NCI-H2029 (cell line): ENCODE results near the gene OR2A12.
"Not testable (repeated sequence)": the region's sequence is repeated elsewhere in the genome, so short reads cannot be mapped to it uniquely, and the experiment has no call there.

Experiments
- DNase-seq: peaks from one replicate; lab custom pipeline; 2025; lab: John Stamatoyannopoulos, UW

OR2A12 gene, protein sequence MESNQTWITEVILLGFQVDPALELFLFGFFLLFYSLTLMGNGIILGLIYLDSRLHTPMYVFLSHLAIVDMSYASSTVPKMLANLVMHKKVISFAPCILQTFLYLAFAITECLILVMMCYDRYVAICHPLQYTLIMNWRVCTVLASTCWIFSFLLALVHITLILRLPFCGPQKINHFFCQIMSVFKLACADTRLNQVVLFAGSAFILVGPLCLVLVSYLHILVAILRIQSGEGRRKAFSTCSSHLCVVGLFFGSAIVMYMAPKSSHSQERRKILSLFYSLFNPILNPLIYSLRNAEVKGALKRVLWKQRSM

DNA sequence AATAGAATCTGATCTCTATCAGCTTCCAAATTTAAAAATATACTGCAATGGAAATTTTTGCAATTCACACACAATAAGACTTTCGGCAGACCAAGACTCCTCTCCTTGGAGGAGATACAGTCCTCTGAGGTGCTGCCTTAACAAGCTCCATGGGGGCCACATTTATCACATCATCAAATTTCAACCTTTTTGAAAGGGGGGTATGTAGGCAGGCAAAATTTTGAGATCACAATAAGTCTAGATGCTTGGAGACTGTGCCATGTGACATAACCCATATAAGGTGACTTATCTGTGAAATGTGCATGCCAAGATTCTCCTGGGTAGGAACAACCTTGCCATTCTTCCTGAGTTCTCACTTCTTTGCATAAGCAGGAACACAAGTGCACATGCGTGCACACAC is at the start of gene OR2A12:
TSS of gene OR2A12 (plus strand) at position 301 of the 400 bp plus-strand sequence. CDS start 8,830 bp downstream, outside the sequence.
- no peak for DNase-seq

DNA sequence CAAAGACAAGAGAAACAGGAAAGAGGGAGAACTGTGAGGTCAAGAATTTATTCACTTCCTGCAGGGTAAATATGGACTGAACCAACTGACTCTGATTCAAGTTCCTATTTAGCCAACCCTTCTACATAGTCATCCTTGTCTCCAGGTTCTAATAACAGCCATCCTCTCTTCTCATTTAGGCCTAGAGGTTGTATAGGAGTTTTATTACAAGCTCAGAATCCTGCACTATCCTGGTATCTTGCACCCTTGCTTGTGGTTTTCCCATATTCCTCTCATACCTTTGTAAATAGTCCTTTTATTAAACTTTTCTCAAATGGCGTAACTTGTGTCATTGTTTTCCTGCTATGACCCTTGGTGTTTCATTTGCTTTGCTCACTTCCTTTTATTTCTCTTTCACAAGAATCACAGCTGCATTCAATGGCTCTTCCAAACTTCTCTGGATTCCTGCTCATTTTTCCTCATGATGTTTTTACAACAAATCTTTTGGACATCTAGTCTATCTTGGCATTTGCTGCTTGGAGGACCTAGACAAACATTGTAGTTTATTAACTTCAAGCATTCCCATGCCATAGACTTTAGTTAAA is 49.7 kb upstream of the OR2A12 start:
- DNase-seq, result no peak

DNA sequence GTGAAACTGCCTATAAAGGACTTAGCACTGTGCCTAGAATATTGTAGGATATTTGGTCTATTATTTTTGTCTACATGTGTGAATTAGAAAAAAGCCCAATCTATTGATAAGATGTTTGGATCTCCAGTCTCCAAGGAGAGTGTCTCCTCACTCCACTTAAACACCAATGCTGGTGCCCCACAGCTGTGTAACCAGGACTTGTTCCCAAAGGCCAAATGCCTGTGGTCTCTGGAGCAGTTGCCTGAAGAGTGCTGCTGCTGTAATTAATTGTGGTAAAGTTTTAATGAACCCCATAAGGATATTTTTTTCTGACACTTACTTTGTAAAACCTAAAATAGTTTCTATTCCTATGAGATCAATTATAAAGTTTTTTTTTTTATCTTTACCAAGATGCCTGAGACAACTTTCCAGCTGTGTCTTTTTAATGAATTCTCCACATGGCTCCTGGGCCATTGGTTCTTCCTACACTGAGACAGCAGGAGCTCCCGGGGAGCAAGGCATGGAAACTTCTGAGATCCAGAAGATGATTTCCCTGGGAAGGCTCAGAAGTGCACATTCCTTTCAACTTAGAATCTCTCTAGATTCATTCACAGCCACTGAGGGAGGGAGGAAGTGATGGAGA is 48.6 kb upstream of the OR2A12 start:
- DNase-seq, result no peak

DNA sequence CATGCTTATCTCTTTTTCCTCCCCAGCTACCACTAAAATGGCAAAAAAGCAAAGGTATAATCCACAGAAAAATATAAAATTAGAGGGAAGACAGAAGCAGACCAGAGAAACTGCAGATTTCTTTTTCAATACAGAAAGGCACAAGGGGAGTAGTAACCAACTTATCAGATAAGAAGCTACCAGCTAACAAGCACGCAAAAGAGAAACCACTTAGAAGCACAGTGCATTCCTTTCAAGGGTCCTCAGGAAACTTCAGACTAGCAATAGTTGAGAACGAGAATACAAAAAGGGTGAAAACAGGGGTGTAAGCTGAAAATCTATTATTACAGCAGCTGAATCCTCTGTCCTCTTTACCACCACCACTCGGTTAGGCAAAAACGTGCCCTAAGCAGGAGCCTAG is 47.2 kb upstream of the OR2A12 start:
- no peak for DNase-seq

DNA sequence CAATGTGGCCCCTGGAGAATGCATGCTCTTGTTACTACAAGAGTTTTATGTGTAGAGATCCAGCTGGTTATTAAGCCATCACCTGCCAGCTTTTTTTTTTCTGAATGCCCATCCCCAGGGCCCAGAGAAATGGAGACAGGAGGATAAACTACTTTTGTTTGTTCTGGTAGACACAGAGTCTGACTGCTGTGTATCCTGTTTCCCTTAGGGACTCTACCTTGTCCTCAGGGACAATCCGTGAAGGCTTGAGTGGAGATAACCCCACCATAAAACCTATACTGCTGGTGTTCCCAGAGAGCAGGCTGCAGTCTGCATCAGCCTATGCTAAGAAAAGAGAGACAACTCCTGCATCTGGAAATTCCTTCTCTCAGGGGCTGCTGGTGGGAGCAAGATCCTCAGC is 37.4 kb upstream of the OR2A12 start, which contains the start of gene OR2A5:
TSS of gene OR2A5 (plus strand) at position 301 of the 400 bp plus-strand sequence. CDS start 1,454 bp downstream, outside the sequence.
- DNase-seq, result no peak

DNA sequence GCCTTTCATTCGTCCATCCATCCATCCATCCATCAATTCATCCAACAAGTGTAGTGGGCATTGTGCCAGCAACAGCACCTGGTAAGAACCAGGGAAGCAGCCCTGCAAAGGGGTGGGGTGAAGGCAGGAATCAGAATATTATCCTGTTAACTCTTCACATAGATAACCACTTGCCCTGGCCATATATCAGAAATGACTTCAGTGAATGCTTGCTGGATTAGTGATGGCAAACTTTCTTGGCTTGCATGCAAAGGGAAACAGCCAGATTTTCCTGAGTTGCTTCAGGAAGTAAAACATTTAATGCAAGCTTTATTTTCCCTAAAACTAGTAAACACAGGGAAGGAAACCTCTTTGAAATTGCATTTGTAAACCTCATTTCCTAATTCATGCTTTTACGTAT is 36.6 kb upstream of the OR2A12 start:
- DNase-seq, result no peak

DNA sequence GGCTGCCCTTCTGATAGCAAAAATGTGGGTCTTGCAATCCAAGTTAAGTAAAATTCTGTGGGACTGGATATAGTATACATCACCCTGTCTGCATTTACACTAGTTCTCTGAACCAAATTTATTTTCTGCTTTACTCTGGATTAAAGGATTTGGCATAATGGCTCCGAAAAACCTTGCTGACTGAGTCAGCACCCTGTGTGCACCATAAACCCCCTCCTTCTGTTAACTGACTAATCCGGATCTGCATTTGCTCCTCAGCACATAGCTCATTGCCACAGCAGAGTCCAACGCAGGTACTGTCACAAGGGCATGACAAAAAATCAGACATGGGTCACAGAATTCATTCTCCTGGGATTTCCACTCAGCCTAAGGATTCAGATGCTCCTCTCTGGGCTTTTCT is 36.0 kb upstream of the OR2A12 start:
- DNase-seq, result no peak

DNA sequence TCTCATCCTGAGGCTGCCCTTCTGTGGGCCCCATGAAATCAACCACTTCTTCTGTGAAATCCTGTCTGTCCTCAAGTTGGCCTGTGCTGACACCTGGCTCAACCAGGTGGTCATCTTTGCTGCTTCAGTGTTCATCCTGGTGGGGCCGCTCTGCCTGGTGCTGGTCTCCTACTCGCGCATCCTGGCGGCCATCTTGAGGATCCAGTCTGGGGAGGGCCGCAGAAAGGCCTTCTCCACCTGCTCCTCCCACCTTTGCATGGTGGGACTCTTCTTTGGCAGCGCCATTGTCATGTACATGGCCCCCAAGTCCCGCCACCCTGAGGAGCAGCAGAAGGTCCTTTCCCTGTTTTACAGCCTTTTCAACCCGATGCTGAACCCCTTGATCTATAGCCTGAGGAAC is 35.2 kb upstream of the OR2A12 start:
- not testable (repeated sequence) for DNase-seq

DNA sequence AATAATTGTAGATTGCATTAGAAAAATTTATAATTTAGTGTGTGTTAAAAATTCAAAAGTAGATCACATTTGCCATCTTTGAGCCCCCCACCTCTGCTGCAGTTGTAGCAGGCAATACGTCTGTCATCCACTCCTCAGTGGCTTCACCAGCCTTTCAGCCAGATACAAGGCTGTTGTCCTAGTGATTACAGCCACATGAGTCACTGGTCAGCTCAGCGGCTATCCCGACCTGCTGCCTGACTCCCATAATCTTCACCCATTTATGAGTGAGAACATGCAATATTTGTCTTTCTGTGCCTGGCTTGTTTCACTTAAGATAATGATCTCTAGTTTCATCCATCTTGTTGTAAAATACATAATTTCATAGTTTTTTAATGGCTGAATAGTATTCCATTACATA is 28.1 kb upstream of the OR2A12 start:
- DNase-seq, result no peak

DNA sequence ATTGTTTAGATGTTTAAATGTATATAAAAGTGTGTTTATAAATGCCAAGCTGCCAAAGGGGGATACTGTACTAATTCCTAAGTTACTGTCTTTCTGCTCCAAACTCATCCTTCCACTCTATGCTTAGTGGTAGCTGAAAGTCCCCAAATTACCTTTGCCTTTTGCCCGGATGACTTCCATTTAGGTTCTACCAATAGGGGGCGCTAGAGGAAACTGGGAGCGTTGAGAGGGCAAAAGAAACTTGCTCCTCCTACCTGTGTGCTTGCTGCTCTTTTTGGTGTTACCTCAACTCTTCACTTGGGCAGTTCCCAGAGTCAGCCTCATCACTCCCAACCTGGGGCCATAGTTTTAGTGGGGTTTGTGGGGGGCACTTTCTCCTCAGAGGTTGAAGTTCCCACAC is 22.4 kb upstream of the OR2A12 start:
- no peak for DNase-seq

DNA sequence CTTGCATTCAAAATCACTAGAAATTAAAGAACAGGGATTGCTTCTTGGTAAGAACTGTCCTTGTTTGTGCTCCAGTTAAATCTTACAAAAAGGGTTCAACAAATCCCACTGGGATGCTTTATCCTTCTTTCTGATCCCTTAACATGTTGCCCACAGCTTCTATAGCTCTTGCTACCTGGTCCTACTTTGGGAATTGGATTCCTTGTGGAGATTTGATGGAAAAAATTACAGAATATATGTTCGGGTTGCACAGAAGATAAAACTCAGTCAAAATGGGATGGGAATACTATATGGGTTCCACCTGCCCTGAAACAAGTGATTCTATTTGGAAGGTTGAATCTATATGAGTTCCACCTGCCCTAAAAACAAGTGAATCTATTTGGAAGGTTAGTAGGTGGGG is 16.6 kb upstream of the OR2A12 start, which contains the start of gene OR2A25:
TSS of gene OR2A25 (plus strand) at position 301 of the 400 bp plus-strand sequence. CDS start 4,409 bp downstream, outside the sequence.
- no peak for DNase-seq

DNA sequence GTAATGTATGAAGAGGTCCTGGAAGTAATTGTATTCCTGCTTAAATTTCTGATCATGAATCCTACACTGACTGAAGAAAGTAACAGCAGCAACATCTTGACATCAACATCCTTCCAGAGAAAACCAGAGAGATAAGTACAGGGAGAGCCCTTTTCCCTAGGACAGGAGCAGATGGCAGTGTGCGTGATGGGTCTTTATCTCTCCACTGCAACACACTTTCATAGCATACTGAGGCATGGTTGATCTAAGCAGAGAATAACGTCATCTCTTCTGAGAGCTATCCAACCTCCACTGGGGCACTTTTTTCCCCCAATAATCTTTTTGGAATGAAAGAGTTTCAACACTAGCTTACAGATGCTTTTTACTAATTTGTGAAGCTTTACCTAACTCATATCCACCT is 16.1 kb upstream of the OR2A12 start:
- DNase-seq, result no peak

DNA sequence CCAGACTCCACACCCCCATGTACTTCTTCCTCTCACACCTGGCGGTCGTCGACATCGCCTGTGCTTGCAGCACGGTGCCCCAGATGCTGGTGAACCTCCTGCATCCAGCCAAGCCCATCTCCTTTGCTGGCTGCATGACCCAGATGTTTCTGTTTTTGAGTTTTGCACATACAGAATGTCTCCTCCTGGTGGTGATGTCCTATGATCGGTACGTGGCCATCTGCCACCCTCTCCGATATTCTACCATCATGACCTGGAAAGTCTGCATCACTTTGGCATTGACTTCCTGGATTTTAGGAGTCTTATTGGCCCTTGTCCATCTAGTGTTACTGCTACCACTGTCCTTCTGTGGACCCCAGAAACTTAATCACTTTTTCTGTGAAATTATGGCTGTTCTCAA is 11.7 kb upstream of the OR2A12 start:
- DNase-seq, result no peak

DNA sequence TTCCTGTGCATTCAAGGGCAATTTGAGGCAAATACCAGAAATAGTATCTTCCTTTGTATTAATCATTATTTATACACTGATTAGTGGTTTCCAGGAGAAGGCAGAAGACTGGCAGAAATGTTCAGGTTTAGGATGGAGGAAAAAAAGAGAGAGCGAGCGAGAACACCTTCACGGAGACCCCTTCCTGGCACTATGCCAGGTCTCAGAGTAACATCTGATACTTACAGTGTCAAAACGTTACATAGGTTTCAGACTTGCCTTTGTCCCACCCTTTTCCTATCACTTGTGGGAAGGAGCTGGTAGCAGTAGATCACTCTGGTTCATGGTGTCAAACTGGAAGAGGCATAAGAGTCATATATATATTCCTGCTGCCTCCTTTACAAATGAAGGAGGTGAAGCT is 652 bp downstream of the OR2A12 start:
- no peak for DNase-seq

DNA sequence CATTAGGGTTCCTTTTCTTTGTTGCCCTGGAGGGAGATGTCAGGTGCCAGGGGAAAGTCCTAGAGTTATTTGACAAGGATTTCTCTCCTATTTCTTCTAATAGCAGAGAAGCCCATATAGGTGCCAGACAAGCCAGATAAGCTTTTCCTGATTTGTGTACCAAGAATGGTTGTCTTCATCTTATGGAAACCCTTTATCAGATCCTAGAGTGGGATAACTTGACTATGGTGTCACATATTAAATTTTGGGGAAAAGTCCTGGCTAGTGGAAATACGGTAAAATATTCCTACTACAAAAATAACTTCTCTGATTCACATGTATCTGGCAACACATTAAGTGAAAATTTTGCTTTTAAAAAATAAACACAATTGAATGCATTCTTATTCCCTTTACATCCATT is 1.2 kb downstream of the OR2A12 start:
- no peak for DNase-seq

DNA sequence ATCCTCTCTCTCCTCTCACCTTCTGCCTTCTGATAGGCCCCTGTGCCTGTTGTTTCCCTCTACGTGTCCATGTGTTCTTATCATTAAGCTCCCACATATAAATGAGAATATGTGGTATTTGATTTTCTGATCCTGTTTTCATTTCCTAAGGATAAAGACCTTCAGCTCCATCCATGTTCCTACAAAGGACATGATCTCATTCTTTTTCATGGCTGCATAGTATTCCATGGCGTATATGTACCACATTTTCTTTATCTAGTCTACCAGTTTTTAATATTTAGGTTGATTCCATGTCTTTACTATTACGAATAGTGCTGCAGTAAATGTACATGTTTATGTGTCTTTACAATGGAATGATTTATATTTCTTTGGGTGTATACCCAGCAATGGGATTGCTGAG is 4.6 kb downstream of the OR2A12 start:
- DNase-seq, result no peak

DNA sequence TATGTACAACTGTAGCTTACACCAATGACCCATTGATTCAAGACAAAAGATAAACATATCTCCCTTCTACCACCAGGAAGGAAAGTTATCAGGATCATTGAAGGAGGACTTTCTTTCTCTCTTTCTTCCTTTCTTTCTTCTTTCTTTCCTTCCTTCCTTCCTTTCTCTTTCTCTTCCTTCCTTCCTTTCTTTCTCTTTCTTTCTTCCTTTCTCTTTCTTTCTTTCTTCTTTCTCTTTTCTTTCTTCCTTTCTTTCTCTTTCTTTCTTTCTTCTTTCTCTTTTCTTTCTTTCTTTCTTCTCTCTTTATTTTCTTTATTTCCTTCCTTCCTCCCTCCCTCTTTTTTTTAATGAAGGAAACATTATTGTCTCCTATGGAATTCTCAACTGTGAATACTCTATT is 12.7 kb downstream of the OR2A12 start:
- DNase-seq, result no peak

DNA sequence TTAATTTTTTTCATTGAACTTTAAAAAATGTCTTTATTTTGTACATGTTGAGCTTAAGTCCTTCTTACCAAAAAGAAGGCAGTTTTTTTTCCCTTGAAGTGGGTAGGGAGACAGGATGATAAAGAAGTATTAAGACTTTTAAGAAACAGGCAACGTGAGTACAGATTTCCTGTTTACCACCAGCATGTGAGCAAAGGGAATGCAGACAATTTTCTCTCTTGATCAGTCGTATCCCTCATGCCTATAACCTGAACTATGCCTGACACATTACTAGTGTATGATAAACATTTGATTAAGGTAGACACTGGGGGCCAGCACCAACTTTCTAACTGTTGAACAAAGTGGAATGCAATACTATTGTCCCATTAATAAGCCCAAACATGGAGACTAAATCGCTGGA is 14.5 kb downstream of the OR2A12 start:
- DNase-seq, result no peak

DNA sequence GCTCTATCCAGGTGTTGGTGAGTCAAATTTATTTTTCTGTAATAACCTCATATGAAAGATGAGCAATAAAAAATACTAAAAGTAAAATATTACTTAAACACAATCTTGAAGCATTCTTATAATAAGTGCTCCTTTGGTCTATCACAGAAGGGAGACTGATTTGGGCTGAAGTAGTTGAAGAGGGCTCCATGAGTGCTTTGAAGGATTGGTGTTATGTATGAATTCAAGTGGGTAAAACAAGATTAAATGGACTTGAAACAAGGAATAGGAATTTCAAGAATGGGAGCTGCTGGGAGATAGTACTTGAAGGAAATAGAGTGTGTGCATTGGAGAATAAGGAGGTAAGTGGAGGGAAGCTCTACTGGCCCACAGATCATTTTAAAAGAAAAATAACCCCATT is 16.0 kb downstream of the OR2A12 start:
- DNase-seq, result no peak

DNA sequence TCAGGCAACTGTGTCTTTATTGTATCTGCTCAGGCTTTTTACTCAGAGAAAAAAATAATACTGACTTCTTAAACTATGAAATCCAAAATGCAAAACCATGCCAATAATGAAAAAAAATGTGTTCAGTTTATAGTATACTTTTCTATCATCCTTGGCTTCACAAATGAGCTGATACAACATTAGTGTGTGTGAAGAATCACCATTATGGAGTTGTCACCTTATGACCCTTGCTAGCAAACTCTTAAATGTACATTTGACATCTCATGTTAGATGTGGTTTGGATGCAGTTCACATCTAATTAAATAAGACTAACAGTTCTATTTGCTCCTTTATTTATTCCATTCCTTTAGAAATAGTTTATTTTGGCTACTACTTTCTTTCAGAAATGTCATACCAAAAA is 19.1 kb downstream of the OR2A12 start:
- no peak for DNase-seq

DNA sequence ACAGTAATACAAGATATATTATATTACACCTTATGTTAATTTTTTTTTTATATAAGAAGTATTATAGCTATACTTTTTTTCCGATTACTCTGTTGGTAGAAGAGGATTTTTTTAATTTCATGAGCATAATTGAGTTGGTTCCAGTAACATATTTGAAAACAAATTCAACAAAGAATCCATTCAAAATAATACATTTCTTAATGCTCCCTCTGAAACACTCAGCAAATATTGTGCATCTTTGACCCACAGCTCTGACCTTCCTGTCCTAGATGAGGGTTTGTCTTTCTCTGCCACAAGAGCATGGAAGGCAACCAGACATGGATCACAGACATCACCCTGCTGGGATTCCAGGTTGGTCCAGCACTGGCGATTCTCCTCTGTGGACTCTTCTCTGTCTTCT is 23.2 kb downstream of the OR2A12 start, which contains the start of gene OR2A2:
TSS of gene OR2A2 (plus strand) at position 301 of the 400 bp plus-strand sequence. CDS start at position 301, 0 bp downstream.
- no peak for DNase-seq

DNA sequence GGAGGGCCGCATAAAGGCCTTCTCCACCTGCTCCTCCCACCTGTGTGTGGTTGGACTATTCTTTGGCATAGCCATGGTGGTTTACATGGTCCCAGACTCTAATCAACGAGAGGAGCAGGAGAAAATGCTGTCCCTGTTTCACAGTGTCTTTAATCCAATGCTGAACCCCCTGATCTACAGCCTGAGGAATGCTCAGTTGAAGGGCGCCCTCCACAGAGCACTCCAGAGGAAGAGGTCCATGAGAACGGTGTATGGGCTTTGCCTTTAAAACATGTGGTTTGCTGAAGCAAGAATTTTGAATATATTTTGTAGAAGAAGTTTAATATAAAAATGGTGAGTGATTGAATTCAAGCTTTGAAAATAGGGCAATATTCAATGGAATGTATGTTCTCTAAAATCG is 24.2 kb downstream of the OR2A12 start:
- no peak for DNase-seq

DNA sequence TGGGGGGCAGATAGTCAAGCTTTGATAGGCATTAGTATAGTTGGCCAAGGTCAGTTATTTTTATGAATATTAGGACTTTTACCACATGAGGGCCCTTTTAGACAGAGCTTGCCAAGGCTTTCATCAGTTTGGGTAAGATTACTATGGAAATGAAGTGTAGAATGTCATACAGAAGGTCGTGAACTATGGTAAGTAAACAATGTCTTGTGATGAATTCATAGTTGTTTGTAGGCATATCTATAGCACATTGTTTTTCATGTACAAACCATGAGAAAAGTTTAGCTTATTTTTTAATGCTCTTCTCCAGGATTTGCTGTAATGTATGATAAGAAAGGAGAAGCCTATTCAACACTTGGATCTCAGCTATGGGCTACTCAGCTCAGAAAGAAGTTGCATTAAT is 27.6 kb downstream of the OR2A12 start:
- no peak for DNase-seq
